Endothelial cell of umbilical vein (primary cell): ENCODE measurements around the gene ZNFX1. TPM values are rescaled to one million over a fixed set of nuclear protein-coding genes. Genes with fewer than 3 reads are reported as not detected.

Experiments used
- BruUV-seq: library from RNA; stranded (reverse); fragments of 400-500 nt; replicated peaks from 2 replicates; lab custom pipeline; 2021; lab: Mats Ljungman, UMichigan
- CTCF ChIA-PET: fragments of 300-600, 350-600 bp; sonication (Branson Sonifier 250); formaldehyde crosslinking; loops from one replicate; lab custom pipeline; 2021; ENCODE audit warnings: antibody characterized with exemption, inconsistent platforms; lab: Charles Lee
- POLR2A ChIA-PET: fragments of 300-600, 350-600 bp; sonication (Branson Sonifier 250); formaldehyde crosslinking; loops from one replicate; lab custom pipeline; 2021; ENCODE audit warnings: antibody characterized with exemption, inconsistent platforms; lab: Charles Lee
- DNase-seq: peaks from one replicate; pipeline ENCODE4 v3.0.0-alpha.2; 2011; ENCODE audit warnings: low read depth, low spot score
- FAIRE-seq: peaks from 2 replicates; lab custom pipeline; 2011; peaks lifted over from hg19 to GRCh38; lab: Jason Lieb, UNC
- H2AFZ ChIP-seq: 2 replicates; pipeline ENCODE4 v1.6.0; 2012; ENCODE audit warnings: low read depth, low read length, control low read depth, inconsistent platforms
- H3K27ac ChIP-seq: 2 replicates; pipeline ENCODE4 v1.5.1; 2011; ENCODE audit warnings: low read depth, mild to moderate bottlenecking, control low read depth, low read length, moderate library complexity; ENCODE audit not compliant: insufficient read depth
- H3K27me3 ChIP-seq, 2 experiments: 2 replicates each; pipeline versions ENCODE4 v1.6.0 to v1.6.1; 2011; ENCODE audit warnings: low read length in 2 of 2, mixed read lengths in 1 of 2; ENCODE audit not compliant: control insufficient read depth in 2 of 2, insufficient read depth in 2 of 2
- H3K36me3 ChIP-seq, 2 experiments: 2 replicates in 1 of 2; 3 replicates in 1 of 2; pipeline ENCODE4 v1.5.1; 2011; ENCODE audit warnings: low read length in 2 of 2, mild to moderate bottlenecking in 1 of 2, moderate library complexity in 1 of 2; ENCODE audit not compliant: control insufficient read depth in 2 of 2, insufficient read depth in 2 of 2; ENCODE audit errors: extremely low read depth in 1 of 2
- H3K4me1 ChIP-seq: 3 replicates; pipeline ENCODE4 v1.5.1; 2011; ENCODE audit warnings: mild to moderate bottlenecking, low read length; ENCODE audit not compliant: control insufficient read depth, insufficient read depth; ENCODE audit errors: extremely low read depth
- H3K4me2 ChIP-seq: 2 replicates; pipeline ENCODE4 v1.6.1; 2011; ENCODE audit warnings: low read length, control low read depth, mixed read lengths; ENCODE audit not compliant: insufficient read depth
- H3K4me3 ChIP-seq, 3 experiments: fragments of 200-600 bp in 1 of 3; sonication (generic), shearing (Covaris generic) in 1 of 3; replicated peaks in 1 of 3; 2 replicates each; pipeline ENCODE4 v1.5.1; 2011 to 2016; ENCODE audit warnings: control low read depth in 3 of 3, low read length in 3 of 3, mild to moderate bottlenecking in 2 of 3, inconsistent platforms in 1 of 3, low read depth in 1 of 3, moderate library complexity in 1 of 3; ENCODE audit not compliant: insufficient read depth in 1 of 3
- H3K79me2 ChIP-seq: 2 replicates; pipeline ENCODE4 v1.6.0; 2012; ENCODE audit warnings: low read length, inconsistent platforms; ENCODE audit not compliant: control insufficient read depth, insufficient read depth
- H3K9ac ChIP-seq: replicated peaks from 2 replicates; pipeline ENCODE3; 2011; ENCODE audit warnings: low read length, control low read depth; ENCODE audit not compliant: insufficient read depth; ENCODE audit errors: extremely low read depth
- H3K9me1 ChIP-seq: replicated peaks from 3 replicates; pipeline ENCODE4 v1.6.0; 2011; ENCODE audit warnings: mild to moderate bottlenecking, low read length; ENCODE audit not compliant: control insufficient read depth, insufficient read depth; ENCODE audit errors: extremely low read depth
- H3K9me3 ChIP-seq: replicated peaks from 2 replicates; pipeline ENCODE4 v1.5.1; 2012; ENCODE audit warnings: low read length, inconsistent platforms; ENCODE audit not compliant: control insufficient read depth, insufficient read depth
- H4K20me1 ChIP-seq: replicated peaks from 2 replicates; pipeline ENCODE3; 2011; ENCODE audit warnings: mild to moderate bottlenecking, low read length; ENCODE audit not compliant: control insufficient read depth, insufficient read depth; ENCODE audit errors: extremely low read depth
- CTCF ChIP-seq, 2 donors: IDR thresholded peaks; 1 replicate in 1 of 2; 2 replicates in 1 of 2; pipeline ENCODE4 v1.5.1; 2011; ENCODE audit warnings: low read length in 2 of 2, mild to moderate bottlenecking in 2 of 2, moderate library complexity in 2 of 2, control low read depth in 1 of 2, inconsistent platforms in 1 of 2, low read depth in 1 of 2; ENCODE audit not compliant: insufficient read depth in 1 of 2; ENCODE audit errors: extremely low read depth in 1 of 2
- EZH2 ChIP-seq: IDR thresholded peaks from 2 replicates; pipeline ENCODE4 v1.6.1; 2012; ENCODE audit warnings: borderline replicate concordance, low read depth, mild to moderate bottlenecking, moderate library complexity, low read length, inconsistent platforms; ENCODE audit not compliant: severe bottlenecking
- FOS ChIP-seq: IDR thresholded peaks from 2 replicates; pipeline ENCODE4 v1.6.1; 2011; ENCODE audit warnings: mild to moderate bottlenecking, low read length, moderate library complexity, borderline replicate concordance; ENCODE audit not compliant: insufficient read depth
- GATA2 ChIP-seq: IDR thresholded peaks from 2 replicates; pipeline ENCODE4 v1.7.0; 2011; ENCODE audit warnings: low read depth, mild to moderate bottlenecking, moderate library complexity, mixed read lengths, low read length; ENCODE audit not compliant: insufficient read length, insufficient read depth
- JUN ChIP-seq: IDR thresholded peaks from 2 replicates; pipeline ENCODE4 v1.6.1; 2011; ENCODE audit warnings: borderline replicate concordance, low read depth; ENCODE audit not compliant: insufficient read length, insufficient read depth
- MAX ChIP-seq: IDR thresholded peaks from 2 replicates; pipeline ENCODE4 v1.6.1; 2011; ENCODE audit not compliant: insufficient read depth, insufficient read length
- MYC ChIP-seq: IDR thresholded peaks from one replicate; pipeline ENCODE4 v1.6.1; 2011; ENCODE audit warnings: mild to moderate bottlenecking, low read depth, low read length
- POLR2A ChIP-seq: IDR thresholded peaks from 2 replicates; pipeline ENCODE4 v1.6.1; 2012; ENCODE audit warnings: low read depth, mild to moderate bottlenecking, control low read depth, low read length
- POLR2AphosphoS5 ChIP-seq: IDR thresholded peaks from 2 replicates; pipeline ENCODE4 v1.6.1; 2012; ENCODE audit warnings: low read depth, mild to moderate bottlenecking, control low read depth, low read length, moderate library complexity; ENCODE audit not compliant: insufficient read depth
- dilution Hi-C: fragments of 300-500 bp; cut with MboI; formaldehyde crosslinking; loops from one replicate; pipeline ENCODE4 v1.15.0; 2019; ENCODE audit warnings: low sequenced_read_pairs; ENCODE audit not compliant: extremely low pct_ligation_motif_present
- intact Hi-C: fragments of 100-400 bp; cut with micrococcal nuclease; formaldehyde crosslinking; loops from one replicate; pipeline ENCODE4 v1.10.0; 2022
- polyA plus RNA-seq, 4 experiments: library from polyadenylated mRNA; depleted of rRNA in 3 of 4; stranded (reverse) in 3 of 4; unstranded in 1 of 4; fragments of >200 nt; gene quantifications; 2 replicates each; pipeline versions ENCODE4 v1.2.1 to v1.2.3, GENCODE V29; 2011 to 2012; ENCODE audit warnings: missing spikeins in 1 of 4
- total RNA-seq: library from RNA; stranded (reverse); gene quantifications from 2 replicates; pipeline ENCODE4 v1.2.3, GENCODE V29; 2021

ZNFX1 gene
- total and polyA plus RNA-seq, 2 donors (not counting 3 experiments of a cell fraction or from before 2014, with no cell fraction given), result 8.3 to 27.9 TPM

GRCh38 chr20:49324306-49324705 lies 46.4 kb upstream of the ZNFX1 start:
- CTCF ChIA-PET, result interaction anchor here (1.0 to 5.9 kb wide), 9 partner anchors 12 to 284 kb away, joined by 3 to 121 read pairs (median 5); no protein-coding TSS in a partner anchor
- H3K27ac ChIP-seq, result peak overlapping the region; percentile 10
- no TSS peak for BruUV-seq

GRCh38 chr20:49323622-49324238 lies 45.9 kb upstream of the ZNFX1 start:
- no peak overlapping the region for H3K4me2 ChIP-seq
- ChIA-PET POLR2A (interaction anchor here (0.6 to 1.2 kb wide), 2 partner anchors 45 to 64 kb away, joined by 3 to 7 read pairs; no protein-coding TSS in a partner anchor), CTCF (interaction anchor here (0.7 to 5.9 kb wide), 13 partner anchors 11 to 285 kb away, joined by 3 to 121 read pairs (median 4); no protein-coding TSS in a partner anchor)
- dilution Hi-C loops, result no loop called here
- BruUV-seq, result no TSS peak
- H3K9me3 ChIP-seq, result no peaks in the 10 kb centered on the region
- H2AFZ ChIP-seq, result peak overlapping the region; percentile 2
- TF ChIP-seq FOS (peak; percentile 33), CTCF (IDR thresholded peaks at IDR 0.05; ENCODE audit: extremely low read depth in 1 of 2, insufficient read depth in 1 of 2, low read depth in 1 of 2, low read length in 2 of 2) (peak; percentile 12 to 30), JUN (peak; percentile 19), POLR2AphosphoS5 (peak; percentile 36), MYC (no peak), POLR2A (no peak), MAX (no peak), GATA2 (no peak), EZH2 (no peak)
- FAIRE-seq (peak; percentile 96), DNase-seq (peak; percentile 89)
- H3K27ac ChIP-seq, result peak overlapping the region; percentile 19
- H3K36me3 ChIP-seq, result no peaks in the 10 kb centered on the region
- peaks cover 31 to 33% of the 10 kb centered on the region in 2 experiments for H3K27me3 ChIP-seq
- intact Hi-C loops, result loop anchor here (1.0 to 2.0 kb wide), 2 partner anchors 45 to 77 kb away; partner anchors contain the start of gene ZNFX1
- H3K9me1 ChIP-seq, result no peaks in the 10 kb centered on the region
- no peaks in the 10 kb centered on the region for H4K20me1 ChIP-seq
- H3K9ac ChIP-seq, result peak overlapping the region; percentile 26
- no peak overlapping the region for H3K4me3 ChIP-seq
- H3K79me2 ChIP-seq, result no peaks in the 10 kb centered on the region
- H3K4me1 ChIP-seq, result peaks cover 12% of the 10 kb centered on the region

More at GRCh38 chr20:49324306-49324705, 46.4 kb upstream of the ZNFX1 start:
- Histone ChIP-seq H2AFZ (no peak overlapping the region), H4K20me1 (no peaks in the 10 kb centered on the region), H3K4me3 (no peak overlapping the region), H3K79me2 (no peaks in the 10 kb centered on the region), H3K9ac (peak overlapping the region; percentile 10), H3K4me2 (no peak overlapping the region), H3K9me1 (no peaks in the 10 kb centered on the region), H3K27me3 (peaks cover 25 to 32% of the 10 kb centered on the region in 2 experiments), H3K36me3 (no peaks in the 10 kb centered on the region), H3K4me1 (peaks cover 9% of the 10 kb centered on the region), H3K9me3 (no peaks in the 10 kb centered on the region)
- DNase-seq, result no peak
- POLR2A ChIA-PET, result no interaction called here
- dilution Hi-C loops, result no loop called here
- TF ChIP-seq POLR2AphosphoS5, result no peak
- intact Hi-C loops, result no loop called here
- FAIRE-seq, result peak; percentile 18
